Neural progenitor cell (in vitro differentiated cells): ENCODE data around the gene WDR37.

ENCODE experiments used
- CTCF ChIP-seq: fragments of 200-600 bp; sonication (generic); IDR thresholded peaks from 2 replicates; pipeline ENCODE4 v1.5.1; 2017; ENCODE audit warnings: antibody characterized with exemption, mild to moderate bottlenecking
- EZH2phosphoT487 ChIP-seq: fragments of 200-600 bp; sonication (generic); IDR thresholded peaks from 2 replicates; pipeline ENCODE4 v1.6.1; 2017; ENCODE audit warnings: antibody characterized with exemption

GRCh38 chr10:1173091-1173490, 116.9 kb downstream of the WDR37 start:
- no peak for TF ChIP-seq CTCF
- no peak for TF ChIP-seq EZH2phosphoT487
